GM15510 (cell line): Measurements from ENCODE around the gene SOCS3.

ENCODE experiments used
- POLR2A ChIP-seq: IDR thresholded peaks from 3 replicates; pipeline ENCODE4 v1.6.1; 2011; ENCODE audit warnings: borderline replicate concordance; ENCODE audit not compliant: insufficient read length; ENCODE audit errors: extremely low read depth

The SOCS3 gene

GRCh38 chr17:78359997-78360370 lies at the start of gene SOCS3:
SOCS3 (minus strand) TSS chr17:78360077; CDS start chr17:78359095, 982 bp downstream.
- TF ChIP-seq POLR2A: peak; percentile 69

- TF ChIP-seq POLR2A: no peak
These were observed 49.5 kb upstream of the SOCS3 start for GRCh38 chr17:78409191-78409928.

- no peak for TF ChIP-seq POLR2A
These were observed 48.7 kb upstream of the SOCS3 start for GRCh38 chr17:78408476-78409050.

- TF ChIP-seq POLR2A: no peak
These were observed 47.6 kb upstream of the SOCS3 start for GRCh38 chr17:78407387-78408000.

- no peak for TF ChIP-seq POLR2A
These were observed 47.0 kb upstream of the SOCS3 start for GRCh38 chr17:78406920-78407319.

GRCh38 chr17:78406396-78406795 lies 46.5 kb upstream of the SOCS3 start:
- TF ChIP-seq POLR2A: no peak

- TF ChIP-seq POLR2A: no peak
These were observed 43.9 kb upstream of the SOCS3 start for GRCh38 chr17:78403822-78404221.

GRCh38 chr17:78401891-78402290 lies 42.0 kb upstream of the SOCS3 start:
- TF ChIP-seq POLR2A: no peak

GRCh38 chr17:78401246-78401645 lies 41.4 kb upstream of the SOCS3 start:
- TF ChIP-seq POLR2A: no peak

- TF ChIP-seq POLR2A: no peak
These were observed 40.8 kb upstream of the SOCS3 start for GRCh38 chr17:78400581-78401240.

- no peak for TF ChIP-seq POLR2A
These were observed 39.8 kb upstream of the SOCS3 start for GRCh38 chr17:78399693-78400144.

- TF ChIP-seq POLR2A: no peak
These were observed 39.3 kb upstream of the SOCS3 start for GRCh38 chr17:78399028-78399692.

GRCh38 chr17:78398390-78398789 lies 38.5 kb upstream of the SOCS3 start:
- no peak for TF ChIP-seq POLR2A

- no peak for TF ChIP-seq POLR2A
These were observed 37.8 kb upstream of the SOCS3 start for GRCh38 chr17:78397681-78398101.
